SK-N-MC (cell line): ENCODE data around the gene CRMP1.

Source experiments
- DNase-seq: peaks from one replicate; pipeline ENCODE4 v3.0.0-alpha.2; 2011; ENCODE audit warnings: low read depth, low spot score
- H3K27ac ChIP-seq: fragments of 200-600 bp; sonication (generic); 2 replicates; pipeline ENCODE4 v1.5.1; 2016; ENCODE audit warnings: mixed run types
- H3K36me3 ChIP-seq: fragments of 200-600 bp; sonication (generic); 2 replicates; pipeline ENCODE4 v1.6.1; 2017; ENCODE audit warnings: antibody characterized with exemption, low read length, mixed read lengths; ENCODE audit not compliant: insufficient read depth
- H3K4me3 ChIP-seq: fragments of 200-600 bp; sonication (generic); 2 replicates; pipeline ENCODE4 v1.5.1; 2016
- H3K9ac ChIP-seq: fragments of 200-600 bp; sonication (generic); 2 replicates; pipeline ENCODE4 v1.8.0; 2017; ENCODE audit warnings: mixed run types, mixed read lengths; ENCODE audit not compliant: insufficient read length
- H3K9me3 ChIP-seq: fragments of 200-600 bp; sonication (generic); 2 replicates; pipeline ENCODE4 v1.6.1; 2017; ENCODE audit warnings: low read depth, mild to moderate bottlenecking, antibody characterized with exemption, low read length, moderate library complexity, mixed read lengths
- EZH2 ChIP-seq: fragments of 200-600 bp; sonication (generic); IDR thresholded peaks from one replicate; pipeline ENCODE4 v1.6.1; 2017; ENCODE audit warnings: antibody characterized with exemption
- FOXP2 ChIP-seq: optimal IDR thresholded peaks from 2 replicates; pipeline ENCODE3; 2011; ENCODE audit warnings: mild to moderate bottlenecking, moderate library complexity; ENCODE audit not compliant: insufficient read depth; ENCODE audit errors: extremely low read length, control extremely low read depth
- POLR2AphosphoS5 ChIP-seq: IDR thresholded peaks from 2 replicates; pipeline ENCODE4 v1.6.1; 2012; ENCODE audit warnings: mild to moderate bottlenecking, low read depth, low read length, borderline replicate concordance

Gene CRMP1

DNA sequence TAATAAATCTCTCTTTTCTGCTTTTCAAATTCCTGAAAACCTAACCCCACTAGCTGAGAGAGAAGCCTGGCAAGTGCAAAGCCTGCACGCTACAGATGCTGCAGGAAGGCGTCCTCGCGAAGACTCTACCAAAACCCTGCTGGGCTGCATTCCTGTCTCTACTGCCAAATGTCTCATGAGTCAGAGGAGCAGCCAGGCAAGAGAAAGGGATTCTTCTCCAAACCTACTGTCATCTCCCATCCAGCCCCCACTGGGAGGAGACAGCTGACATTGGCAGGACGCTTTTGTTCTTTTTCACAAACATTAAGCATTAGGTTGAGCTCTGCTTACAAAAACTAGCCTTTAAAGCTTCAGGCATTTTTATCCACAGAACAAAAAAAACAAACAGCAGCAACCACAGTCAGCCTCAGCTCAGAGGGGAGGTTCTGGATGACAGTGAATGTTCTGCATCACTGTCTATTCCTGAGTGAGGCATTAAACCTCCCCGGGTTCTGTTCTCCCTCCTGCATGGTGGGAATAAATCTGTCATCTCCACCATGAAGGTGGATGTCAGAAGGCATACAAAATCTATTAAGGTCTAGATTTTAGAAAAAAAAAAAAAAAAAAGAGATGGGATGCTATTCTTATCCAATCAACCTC lies 18.0 kb downstream of the CRMP1 start:
- Histone ChIP-seq H3K9ac (no peak overlapping the region), H3K9me3 (no peaks in the 10 kb centered on the region), H3K4me3 (no peak overlapping the region), H3K27ac (no peak overlapping the region), H3K36me3 (no peaks in the 10 kb centered on the region)
- TF ChIP-seq EZH2 (no peak), POLR2AphosphoS5 (no peak), FOXP2 (no peak)
- no peak for DNase-seq

GRCh38 chr4:5870701-5871100 lies 22.2 kb downstream of the CRMP1 start:
- Histone ChIP-seq H3K27ac (peak overlapping the region; percentile 81; the same call in 1 of the 2 replicates), H3K4me3 (peak overlapping the region; percentile 49), H3K9me3 (no peaks in the 10 kb centered on the region), H3K36me3 (no peaks in the 10 kb centered on the region), H3K9ac (no peak overlapping the region)
- no peak for DNase-seq
- TF ChIP-seq POLR2AphosphoS5: peak; percentile 18; the same call in 1 of the 2 replicates
- no peak for TF ChIP-seq EZH2

- no peaks in the 10 kb centered on the region for H3K36me3 ChIP-seq
- H3K9ac ChIP-seq: no peak overlapping the region
- no peak for DNase-seq
- TF ChIP-seq POLR2AphosphoS5: no peak
- no peak for TF ChIP-seq FOXP2
- no peak for TF ChIP-seq EZH2
- peak overlapping the region; percentile 49 for H3K4me3 ChIP-seq
- peak overlapping the region; percentile 81 for H3K27ac ChIP-seq
- no peaks in the 10 kb centered on the region for H3K9me3 ChIP-seq
These were observed 22.8 kb downstream of the CRMP1 start for GRCh38 chr4:5869966-5870619.

GRCh38 chr4:5867866-5868265 lies 25.0 kb downstream of the CRMP1 start:
- no peak for DNase-seq
- Histone ChIP-seq H3K9me3 (no peaks in the 10 kb centered on the region), H3K9ac (no peak overlapping the region), H3K27ac (no peak overlapping the region), H3K4me3 (no peak overlapping the region), H3K36me3 (no peaks in the 10 kb centered on the region)
- TF ChIP-seq POLR2AphosphoS5: no peak
- TF ChIP-seq FOXP2: no peak
- TF ChIP-seq EZH2: no peak

DNA sequence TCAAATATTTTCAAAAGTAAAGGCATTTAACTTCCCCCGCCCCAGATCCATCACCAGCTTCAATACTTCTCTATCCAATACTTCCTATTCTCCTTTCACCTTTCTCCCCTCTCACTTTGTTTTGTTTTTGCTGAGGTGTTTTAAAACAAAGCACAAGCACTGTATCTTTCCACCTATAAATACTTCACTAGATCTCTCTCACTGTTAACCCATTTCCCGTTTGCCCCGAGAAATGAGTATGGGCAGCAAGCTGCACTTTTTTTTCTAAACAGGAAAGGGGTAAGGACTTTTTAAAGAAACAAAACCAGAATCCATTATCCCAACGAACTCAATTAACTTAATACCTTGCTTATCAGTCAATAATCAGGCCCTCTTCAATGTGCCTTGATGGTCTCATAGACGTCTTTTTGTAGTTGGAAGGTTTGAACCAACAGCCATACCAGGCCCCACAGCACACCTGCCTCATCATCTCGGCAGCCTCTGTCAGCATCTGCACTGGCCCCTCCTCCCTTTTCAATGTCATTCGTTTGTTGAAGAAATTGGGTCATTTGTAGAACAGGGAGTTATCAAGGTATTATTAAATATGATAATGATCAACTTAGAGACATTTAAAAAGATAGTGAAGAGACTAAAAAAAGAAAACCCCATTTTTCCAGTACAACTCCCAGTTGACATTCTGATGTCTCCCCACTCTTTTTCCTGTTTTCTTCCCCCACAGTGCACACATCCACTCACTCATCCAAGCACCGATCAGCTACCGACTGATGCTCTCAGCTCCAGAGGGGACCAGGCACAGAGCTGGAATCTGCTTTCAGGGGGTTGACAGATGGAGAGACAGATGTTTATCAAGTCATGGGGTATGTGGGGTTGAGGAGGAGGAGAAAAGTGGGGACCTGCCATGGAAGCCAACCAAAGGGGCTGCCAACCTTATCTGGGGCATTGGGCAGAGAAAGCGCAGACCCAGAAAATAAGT lies 25.8 kb downstream of the CRMP1 start:
- H3K36me3 ChIP-seq: no peaks in the 10 kb centered on the region
- H3K9me3 ChIP-seq: no peaks in the 10 kb centered on the region
- TF ChIP-seq POLR2AphosphoS5 (no peak), EZH2 (no peak), FOXP2 (no peak)
- DNase-seq: no peak
- H3K27ac ChIP-seq: no peak overlapping the region
- no peak overlapping the region for H3K4me3 ChIP-seq
- no peak overlapping the region for H3K9ac ChIP-seq

DNA sequence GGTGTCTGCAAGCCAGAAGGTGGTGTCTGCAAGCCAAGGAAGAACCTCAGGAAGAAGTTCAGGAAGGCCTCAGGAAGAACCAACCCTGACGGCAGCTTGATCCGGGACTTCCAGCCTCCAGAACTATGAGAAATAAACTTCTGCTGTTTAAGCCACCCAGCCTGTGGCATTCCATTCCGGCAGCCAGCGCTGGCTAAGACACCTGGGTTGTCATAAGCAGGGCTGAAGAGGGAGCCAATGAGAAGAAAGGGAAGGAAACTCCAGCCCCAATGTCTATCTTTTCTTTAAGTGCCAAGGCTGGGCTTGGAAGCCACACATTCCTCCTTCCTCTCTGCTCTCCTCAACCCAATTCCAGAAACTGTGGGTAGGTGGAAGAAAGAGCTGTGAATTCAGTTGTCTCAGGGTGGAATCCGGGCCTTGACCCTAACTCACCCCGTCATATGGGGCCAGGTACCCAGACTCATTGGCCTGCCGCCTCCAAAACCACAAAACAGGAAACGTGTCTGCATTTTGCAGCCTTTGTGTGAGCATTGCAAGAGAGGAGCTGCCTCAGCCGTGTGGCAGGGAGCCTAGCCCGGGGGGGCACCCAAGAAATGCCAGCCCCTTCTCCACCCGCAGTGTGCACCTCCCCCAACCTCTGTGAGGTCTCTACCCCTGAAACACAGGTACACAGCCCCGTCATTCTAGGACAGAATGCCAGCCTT lies 26.8 kb downstream of the CRMP1 start:
- Histone ChIP-seq H3K9ac (no peak overlapping the region), H3K9me3 (no peaks in the 10 kb centered on the region), H3K27ac (no peak overlapping the region)

DNA sequence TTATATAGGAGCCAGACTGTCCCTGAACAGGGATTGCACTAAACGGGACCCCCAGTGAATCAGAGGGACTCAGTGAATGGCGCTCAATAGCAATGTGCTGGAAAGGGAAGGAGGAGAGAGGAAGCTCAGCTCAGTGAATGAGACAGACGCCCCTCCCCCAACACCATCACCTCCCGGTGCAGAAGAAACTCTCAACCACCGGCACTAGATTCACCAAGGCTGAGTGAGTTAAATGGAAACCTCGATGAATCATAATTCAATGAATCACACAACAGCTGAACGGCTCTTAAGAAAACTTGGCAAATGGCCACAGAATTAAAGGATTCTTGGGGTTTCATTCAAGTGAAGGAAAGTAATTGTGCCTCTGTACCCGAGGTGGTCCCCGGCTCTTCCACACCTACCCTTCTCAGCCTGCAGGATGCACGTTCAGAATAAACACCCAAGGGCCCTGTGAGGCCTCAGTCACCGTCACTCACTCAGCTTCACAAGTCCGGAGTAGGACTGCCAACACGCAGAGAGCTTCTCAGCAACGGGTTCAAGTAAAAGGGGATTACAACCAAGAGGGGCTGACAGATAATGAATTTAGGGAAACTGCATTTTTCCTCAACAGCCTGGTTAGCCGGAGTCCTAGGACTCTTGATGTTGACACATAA lies 29.3 kb downstream of the CRMP1 start:
- DNase-seq: no peak
- TF ChIP-seq FOXP2: no peak
- no peak for TF ChIP-seq POLR2AphosphoS5
- TF ChIP-seq EZH2: no peak
- no peak overlapping the region for H3K9ac ChIP-seq

More for the DNA sequence above, 26.8 kb downstream of the CRMP1 start:
- H3K4me3 ChIP-seq: no peak overlapping the region; the same call in 1 of the 2 replicates
- no peak for TF ChIP-seq POLR2AphosphoS5
- TF ChIP-seq FOXP2: no peak
- no peak for TF ChIP-seq EZH2
- H3K36me3 ChIP-seq: no peaks in the 10 kb centered on the region
- no peak for DNase-seq

More for the DNA sequence above, 29.3 kb downstream of the CRMP1 start:
- H3K4me3 ChIP-seq: no peak overlapping the region
- no peaks in the 10 kb centered on the region for H3K9me3 ChIP-seq
- H3K36me3 ChIP-seq: no peaks in the 10 kb centered on the region
- H3K27ac ChIP-seq: no peak overlapping the region
